Colonic mucosa (tissue), 4 donors: Measurements from ENCODE around the gene PRSS33. TPM values are rescaled to one million over a fixed set of nuclear protein-coding genes. Genes with fewer than 3 reads are reported as not detected.

Source experiments
- DNase-seq: peaks from one replicate; pipeline ENCODE4 v3.0.0-alpha.2; 2020
- H3K27ac ChIP-seq: fragments of 200-600 bp; one replicate; pipeline ENCODE4 v1.8.0; 2021
- H3K27me3 ChIP-seq: fragments of 200-600 bp; one replicate; pipeline ENCODE4 v1.8.0; 2021
- H3K36me3 ChIP-seq: fragments of 200-600 bp; one replicate; pipeline ENCODE4 v1.8.0; 2021
- H3K4me1 ChIP-seq: fragments of 200-600 bp; one replicate; pipeline ENCODE4 v1.8.0; 2021; ENCODE audit warnings: mild to moderate bottlenecking
- H3K4me3 ChIP-seq: fragments of 200-600 bp; one replicate; pipeline ENCODE4 v1.8.0; 2021
- H3K9ac ChIP-seq, 2 donors: one replicate each; pipeline ENCODE4 v1.7.0; 2013; ENCODE audit warnings: control low read depth in 2 of 2, low read depth in 2 of 2, low read length in 2 of 2
- H3K9me3 ChIP-seq: fragments of 200-600 bp; one replicate; pipeline ENCODE4 v1.8.0; 2021
- intact Hi-C: fragments of 100-400 bp; cut with DNase I; formaldehyde crosslinking; loops from one replicate; pipeline ENCODE4 v1.14.1; 2022
- total RNA-seq, 2 donors: library from RNA; stranded (reverse); fragmentation: NEBNext Ultra II Directional in 1 of 2; extraction: Animal tissue kit (Norgen Biotek cat#: 25700) in 1 of 2; gene quantifications; one replicate each; pipeline ENCODE4 v1.2.1, GENCODE V29; 2021
- TF ChIP-seq, protein P1 (sequence below): fragments of 200-600 bp; IDR thresholded peaks from one replicate; pipeline ENCODE4 v1.8.0; 2022; ENCODE audit warnings: antibody characterized with exemption, mild to moderate bottlenecking
- donor health status: healthy.
- donor health status: DM: no; HTN: no; CAD: no.
- donor health status: DM: no; HTN: no; CAD: no.

PRSS33 gene
- total RNA-seq, 2 donors from 2014 or later, result not detected

DNA sequence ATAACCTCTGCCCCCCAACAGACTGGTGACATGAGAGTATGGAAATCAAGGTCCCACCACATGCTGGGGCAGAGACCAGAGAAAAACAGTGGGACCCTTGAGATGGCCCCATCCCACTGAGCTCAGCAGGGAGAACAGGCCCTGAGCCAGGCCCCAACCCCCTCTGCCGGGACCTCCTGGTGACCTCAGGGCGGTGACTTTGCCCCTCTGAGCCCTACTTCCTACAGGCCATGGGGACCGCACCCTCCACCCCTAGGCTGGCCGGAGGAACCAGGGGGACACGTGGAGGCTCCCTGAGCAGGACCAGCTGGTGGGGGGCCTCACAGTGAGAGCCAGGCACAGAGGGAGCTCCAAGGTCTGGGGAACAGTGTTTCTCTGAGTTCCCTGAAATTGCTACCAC, 48.7 kb downstream of the PRSS33 start:
- no peak overlapping the region for H3K27ac ChIP-seq
- TF ChIP-seq, protein P1, sequence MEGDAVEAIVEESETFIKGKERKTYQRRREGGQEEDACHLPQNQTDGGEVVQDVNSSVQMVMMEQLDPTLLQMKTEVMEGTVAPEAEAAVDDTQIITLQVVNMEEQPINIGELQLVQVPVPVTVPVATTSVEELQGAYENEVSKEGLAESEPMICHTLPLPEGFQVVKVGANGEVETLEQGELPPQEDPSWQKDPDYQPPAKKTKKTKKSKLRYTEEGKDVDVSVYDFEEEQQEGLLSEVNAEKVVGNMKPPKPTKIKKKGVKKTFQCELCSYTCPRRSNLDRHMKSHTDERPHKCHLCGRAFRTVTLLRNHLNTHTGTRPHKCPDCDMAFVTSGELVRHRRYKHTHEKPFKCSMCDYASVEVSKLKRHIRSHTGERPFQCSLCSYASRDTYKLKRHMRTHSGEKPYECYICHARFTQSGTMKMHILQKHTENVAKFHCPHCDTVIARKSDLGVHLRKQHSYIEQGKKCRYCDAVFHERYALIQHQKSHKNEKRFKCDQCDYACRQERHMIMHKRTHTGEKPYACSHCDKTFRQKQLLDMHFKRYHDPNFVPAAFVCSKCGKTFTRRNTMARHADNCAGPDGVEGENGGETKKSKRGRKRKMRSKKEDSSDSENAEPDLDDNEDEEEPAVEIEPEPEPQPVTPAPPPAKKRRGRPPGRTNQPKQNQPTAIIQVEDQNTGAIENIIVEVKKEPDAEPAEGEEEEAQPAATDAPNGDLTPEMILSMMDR, result no peak
- DNase-seq, result no peak

GRCh38 chr16:2737895-2738418, 49.4 kb downstream of the PRSS33 start:
- intact Hi-C loops, result no loop called here
- Histone ChIP-seq H3K4me3 (no peak overlapping the region), H3K27ac (no peak overlapping the region), H3K27me3 (no peaks in the 10 kb centered on the region), H3K4me1 (no peaks in the 10 kb centered on the region), H3K36me3 (no peaks in the 10 kb centered on the region), H3K9me3 (no peaks in the 10 kb centered on the region), H3K9ac (no peak overlapping the region)
- TF ChIP-seq, protein P1, result no peak
- DNase-seq, result no peak

More for the DNA sequence above, 48.7 kb downstream of the PRSS33 start:
- no peak overlapping the region for H3K9ac ChIP-seq
- H3K4me3 ChIP-seq, result no peak overlapping the region
- H3K9me3 ChIP-seq, result no peaks in the 10 kb centered on the region
- intact Hi-C loops, result no loop called here
- no peaks in the 10 kb centered on the region for H3K4me1 ChIP-seq
- H3K27me3 ChIP-seq, result no peaks in the 10 kb centered on the region
- no peaks in the 10 kb centered on the region for H3K36me3 ChIP-seq

DNA sequence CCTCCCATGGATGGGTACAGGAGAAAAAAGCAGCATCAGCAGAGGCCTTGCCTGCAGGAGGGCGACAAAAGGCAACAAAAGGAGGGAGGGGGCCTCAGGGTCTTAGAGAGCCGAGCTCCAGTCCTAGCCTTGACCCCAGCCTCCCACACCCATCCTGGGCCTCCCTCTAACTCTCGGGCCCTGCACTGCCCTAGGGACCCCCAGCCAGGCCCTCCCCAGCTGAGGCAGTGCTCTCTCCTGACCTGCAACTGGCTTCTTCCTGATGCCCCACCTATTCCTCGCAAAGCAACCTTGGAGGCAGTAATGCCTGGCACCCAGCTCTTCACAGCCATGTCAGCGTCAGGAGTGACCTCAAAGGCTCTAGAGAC, 50.1 kb downstream of the PRSS33 start:
- Histone ChIP-seq H3K4me3 (no peak overlapping the region), H3K4me1 (no peaks in the 10 kb centered on the region), H3K9ac (no peak overlapping the region), H3K27ac (no peak overlapping the region), H3K36me3 (no peaks in the 10 kb centered on the region), H3K9me3 (no peaks in the 10 kb centered on the region), H3K27me3 (no peaks in the 10 kb centered on the region)
- TF ChIP-seq, protein P1, result no peak
- intact Hi-C loops, result no loop called here
- no peak for DNase-seq

- Histone ChIP-seq H3K36me3 (no peaks in the 10 kb centered on the region), H3K27me3 (no peaks in the 10 kb centered on the region), H3K4me1 (no peaks in the 10 kb centered on the region), H3K9me3 (no peaks in the 10 kb centered on the region), H3K9ac (no peak overlapping the region), H3K27ac (no peak overlapping the region), H3K4me3 (no peak overlapping the region)
- intact Hi-C loops, result no loop called here
- TF ChIP-seq, protein P1, result no peak
- no peak for DNase-seq
These were observed 50.7 kb downstream of the PRSS33 start for GRCh38 chr16:2736476-2737237.

DNA sequence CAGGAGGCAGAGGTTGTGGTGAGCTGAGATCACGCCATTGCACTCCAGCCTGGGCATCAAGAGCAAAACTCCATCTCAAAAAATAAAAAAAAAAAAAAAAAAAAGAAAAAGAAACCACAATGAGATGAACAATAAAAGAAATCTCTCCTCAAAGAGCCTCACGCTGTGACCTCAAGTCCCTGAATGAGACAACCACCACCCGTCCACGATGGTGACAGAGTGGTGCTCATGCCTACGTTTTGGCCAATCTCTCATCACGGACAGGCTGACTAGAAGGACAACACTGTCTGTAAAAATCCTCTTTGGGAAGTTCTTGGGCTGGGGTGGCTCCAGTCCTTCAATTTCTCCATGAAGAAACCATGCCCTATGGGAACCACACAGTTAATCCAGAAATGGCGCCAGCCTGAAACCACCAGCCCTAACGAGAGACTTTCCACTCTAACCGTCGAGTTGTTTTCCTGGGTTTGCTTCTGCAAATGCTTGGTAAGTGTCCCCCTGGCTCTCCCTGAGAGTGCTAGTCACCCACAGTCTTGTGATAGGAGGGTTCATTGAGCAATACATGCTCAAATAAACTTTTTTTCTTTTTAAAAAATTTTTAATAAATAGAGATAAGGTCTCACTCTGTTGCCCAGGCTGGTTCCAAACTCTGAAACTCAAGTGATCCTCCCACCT, 52.4 kb downstream of the PRSS33 start:
- intact Hi-C loops, result no loop called here
- no peak overlapping the region for H3K9ac ChIP-seq
- no peak overlapping the region for H3K27ac ChIP-seq
- TF ChIP-seq, protein P1, result no peak
- no peak overlapping the region for H3K4me3 ChIP-seq
- no peaks in the 10 kb centered on the region for H3K4me1 ChIP-seq
- DNase-seq, result no peak
- no peaks in the 10 kb centered on the region for H3K36me3 ChIP-seq
- H3K9me3 ChIP-seq, result no peaks in the 10 kb centered on the region
- H3K27me3 ChIP-seq, result no peaks in the 10 kb centered on the region

Other genes with a start within 250 kb of the PRSS33 start
- gene PDPK1, start 249.5 kb downstream of the PRSS33 start, total RNA-seq, result 10 to 100 TPM; 60.4 to 71.5 TPM
- gene KCTD5, start 105.0 kb downstream of the PRSS33 start, total RNA-seq, result 10 to 100 TPM; 45.2 to 88.3 TPM
- gene PRSS27, start 67.3 kb downstream of the PRSS33 start, total RNA-seq, result under 1 TPM; 0.15 to 0.56 TPM
- gene SRRM2, start 34.9 kb downstream of the PRSS33 start, total RNA-seq, result 100 to 1,000 TPM; 377 to 539 TPM
- 100 to 1,000 TPM; 230 to 333 TPM for gene ELOB, start 10.3 kb downstream of the PRSS33 start, total RNA-seq
- not detected for gene PRSS41, start 10.9 kb upstream of the PRSS33 start, total RNA-seq
- gene PRSS21, start 29.7 kb upstream of the PRSS33 start, total RNA-seq, result 1 to 10 TPM; 1.1 to 2.6 TPM
- 10 to 100 TPM; 34.1 to 62.1 TPM for gene ZG16B, start 42.7 kb upstream of the PRSS33 start, total RNA-seq
- 1 to 10 TPM; 6.1 to 6.7 TPM for gene PRSS22, start 70.6 kb upstream of the PRSS33 start, total RNA-seq
- 10 to 100 TPM; 16.2 to 24.8 TPM for gene FLYWCH2, start 95.7 kb upstream of the PRSS33 start, total RNA-seq
- gene FLYWCH1, start 124.4 kb upstream of the PRSS33 start, total RNA-seq, result 10 to 100 TPM; 18.5 to 28.4 TPM
- 1 to 10 TPM; 1.4 to 1.5 TPM for gene KREMEN2, start 176.7 kb upstream of the PRSS33 start, total RNA-seq
- gene PAQR4, start 181.8 kb upstream of the PRSS33 start, total RNA-seq, result 10 to 100 TPM; 14.0 to 42.3 TPM
- gene PKMYT1, start 192.9 kb upstream of the PRSS33 start, total RNA-seq, result 10 to 100 TPM in 1 of 2 donors, 1 to 10 TPM in 1; 9.5 to 76.6 TPM
- under 1 TPM; 0.35 to 0.67 TPM for gene CLDN9, start 225.4 kb upstream of the PRSS33 start, total RNA-seq
- gene CLDN6, start 230.6 kb upstream of the PRSS33 start, total RNA-seq, result 1 to 10 TPM in 1 of 2 donors, not detected in 1; 1.2 TPM
- 10 to 100 TPM; 11.6 to 27.3 TPM for gene TNFRSF12A, start 232.8 kb upstream of the PRSS33 start, total RNA-seq
- 10 to 100 TPM; 28.7 to 30.0 TPM for gene HCFC1R1, start 236.4 kb upstream of the PRSS33 start, total RNA-seq
- 10 to 100 TPM; 27.4 to 45.8 TPM for gene THOC6, start 236.5 kb upstream of the PRSS33 start, total RNA-seq
- 10 to 100 TPM; 56.6 to 83.9 TPM for gene BICDL2, start 249.4 kb upstream of the PRSS33 start, total RNA-seq